Measurements from ENCODE around the gene LMF1.

DNA sequence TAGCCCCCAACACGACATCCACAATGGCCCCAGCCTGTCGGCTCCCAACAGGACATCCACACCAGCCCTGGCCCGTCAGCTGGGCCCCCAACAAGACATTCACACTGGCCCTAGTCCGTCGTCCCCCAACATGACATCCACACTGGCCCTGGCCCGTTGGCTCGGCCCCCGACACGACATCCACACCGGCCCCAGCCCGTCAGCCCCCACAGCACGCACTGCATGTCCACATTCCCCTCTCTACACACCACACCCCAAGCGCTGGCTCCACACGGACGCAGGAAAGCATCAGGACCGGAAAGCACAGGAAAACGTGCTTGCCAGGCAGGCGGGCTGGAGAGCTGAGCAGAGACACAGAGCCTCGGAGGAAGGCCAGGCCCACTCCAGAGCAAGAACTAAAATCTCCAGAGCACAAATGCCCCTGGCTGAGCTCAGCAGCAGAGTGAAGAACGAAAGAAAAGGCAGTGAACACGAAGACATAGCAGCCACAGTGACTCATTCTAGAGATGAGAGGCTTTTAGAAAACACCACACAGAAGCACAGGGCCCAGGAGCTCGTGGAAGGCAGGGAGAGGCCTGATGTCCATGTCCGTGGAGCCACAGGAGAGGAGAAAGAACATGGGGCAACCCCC is 50.6 kb downstream of the LMF1 start:
- TF ChIP-seq, protein P1, sequence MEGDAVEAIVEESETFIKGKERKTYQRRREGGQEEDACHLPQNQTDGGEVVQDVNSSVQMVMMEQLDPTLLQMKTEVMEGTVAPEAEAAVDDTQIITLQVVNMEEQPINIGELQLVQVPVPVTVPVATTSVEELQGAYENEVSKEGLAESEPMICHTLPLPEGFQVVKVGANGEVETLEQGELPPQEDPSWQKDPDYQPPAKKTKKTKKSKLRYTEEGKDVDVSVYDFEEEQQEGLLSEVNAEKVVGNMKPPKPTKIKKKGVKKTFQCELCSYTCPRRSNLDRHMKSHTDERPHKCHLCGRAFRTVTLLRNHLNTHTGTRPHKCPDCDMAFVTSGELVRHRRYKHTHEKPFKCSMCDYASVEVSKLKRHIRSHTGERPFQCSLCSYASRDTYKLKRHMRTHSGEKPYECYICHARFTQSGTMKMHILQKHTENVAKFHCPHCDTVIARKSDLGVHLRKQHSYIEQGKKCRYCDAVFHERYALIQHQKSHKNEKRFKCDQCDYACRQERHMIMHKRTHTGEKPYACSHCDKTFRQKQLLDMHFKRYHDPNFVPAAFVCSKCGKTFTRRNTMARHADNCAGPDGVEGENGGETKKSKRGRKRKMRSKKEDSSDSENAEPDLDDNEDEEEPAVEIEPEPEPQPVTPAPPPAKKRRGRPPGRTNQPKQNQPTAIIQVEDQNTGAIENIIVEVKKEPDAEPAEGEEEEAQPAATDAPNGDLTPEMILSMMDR (IDR thresholded peaks at IDR 0.05; ENCODE audit: poor library complexity, severe bottlenecking) = no peak
- TF ChIP-seq RAD21 (conservative IDR thresholded peaks at IDR 0.05) (no peak), MXI1 (conservative IDR thresholded peaks at IDR 0.05; ENCODE audit: poor library complexity, severe bottlenecking) (no peak), POLR2AphosphoS5 (IDR thresholded peaks at IDR 0.05) (no peak), EP300 (conservative IDR thresholded peaks at IDR 0.05; ENCODE audit: poor library complexity, severe bottlenecking) (no peak), TAF1 (IDR thresholded peaks at IDR 0.05; ENCODE audit: low read depth) (no peak), EZH2 (IDR thresholded peaks at IDR 0.05; ENCODE audit: borderline replicate concordance, insufficient read depth, low read length, poor library complexity, severe bottlenecking) (no peak)
- TF ChIP-seq, protein P2, sequence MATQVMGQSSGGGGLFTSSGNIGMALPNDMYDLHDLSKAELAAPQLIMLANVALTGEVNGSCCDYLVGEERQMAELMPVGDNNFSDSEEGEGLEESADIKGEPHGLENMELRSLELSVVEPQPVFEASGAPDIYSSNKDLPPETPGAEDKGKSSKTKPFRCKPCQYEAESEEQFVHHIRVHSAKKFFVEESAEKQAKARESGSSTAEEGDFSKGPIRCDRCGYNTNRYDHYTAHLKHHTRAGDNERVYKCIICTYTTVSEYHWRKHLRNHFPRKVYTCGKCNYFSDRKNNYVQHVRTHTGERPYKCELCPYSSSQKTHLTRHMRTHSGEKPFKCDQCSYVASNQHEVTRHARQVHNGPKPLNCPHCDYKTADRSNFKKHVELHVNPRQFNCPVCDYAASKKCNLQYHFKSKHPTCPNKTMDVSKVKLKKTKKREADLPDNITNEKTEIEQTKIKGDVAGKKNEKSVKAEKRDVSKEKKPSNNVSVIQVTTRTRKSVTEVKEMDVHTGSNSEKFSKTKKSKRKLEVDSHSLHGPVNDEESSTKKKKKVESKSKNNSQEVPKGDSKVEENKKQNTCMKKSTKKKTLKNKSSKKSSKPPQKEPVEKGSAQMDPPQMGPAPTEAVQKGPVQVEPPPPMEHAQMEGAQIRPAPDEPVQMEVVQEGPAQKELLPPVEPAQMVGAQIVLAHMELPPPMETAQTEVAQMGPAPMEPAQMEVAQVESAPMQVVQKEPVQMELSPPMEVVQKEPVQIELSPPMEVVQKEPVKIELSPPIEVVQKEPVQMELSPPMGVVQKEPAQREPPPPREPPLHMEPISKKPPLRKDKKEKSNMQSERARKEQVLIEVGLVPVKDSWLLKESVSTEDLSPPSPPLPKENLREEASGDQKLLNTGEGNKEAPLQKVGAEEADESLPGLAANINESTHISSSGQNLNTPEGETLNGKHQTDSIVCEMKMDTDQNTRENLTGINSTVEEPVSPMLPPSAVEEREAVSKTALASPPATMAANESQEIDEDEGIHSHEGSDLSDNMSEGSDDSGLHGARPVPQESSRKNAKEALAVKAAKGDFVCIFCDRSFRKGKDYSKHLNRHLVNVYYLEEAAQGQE (IDR thresholded peaks at IDR 0.05; ENCODE audit: borderline replicate concordance) = no peak

All from neural cell (in vitro differentiated cells).